ENCODE data around the gene PARVA.

DNA sequence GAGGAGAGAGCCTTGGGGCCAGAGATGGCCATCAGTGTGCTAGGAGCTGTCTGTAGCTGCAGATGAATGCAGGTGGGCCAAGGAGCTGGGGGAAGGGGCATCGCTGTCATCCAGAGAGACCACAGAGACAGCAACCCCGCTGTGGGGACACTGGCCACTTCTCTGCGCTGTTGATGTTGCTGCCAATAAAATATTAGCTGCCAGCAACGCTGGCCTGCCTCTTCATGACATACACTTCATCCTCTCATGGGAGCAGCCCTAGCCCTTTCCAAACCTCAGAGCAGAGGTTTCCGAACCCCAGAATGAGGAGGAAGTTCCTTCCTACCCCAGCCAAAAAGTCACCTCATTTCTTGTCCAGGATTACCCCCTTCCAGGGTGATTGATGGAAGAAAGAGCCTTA lies 106.2 kb downstream of the PARVA start:
- TF ChIP-seq, protein P1, sequence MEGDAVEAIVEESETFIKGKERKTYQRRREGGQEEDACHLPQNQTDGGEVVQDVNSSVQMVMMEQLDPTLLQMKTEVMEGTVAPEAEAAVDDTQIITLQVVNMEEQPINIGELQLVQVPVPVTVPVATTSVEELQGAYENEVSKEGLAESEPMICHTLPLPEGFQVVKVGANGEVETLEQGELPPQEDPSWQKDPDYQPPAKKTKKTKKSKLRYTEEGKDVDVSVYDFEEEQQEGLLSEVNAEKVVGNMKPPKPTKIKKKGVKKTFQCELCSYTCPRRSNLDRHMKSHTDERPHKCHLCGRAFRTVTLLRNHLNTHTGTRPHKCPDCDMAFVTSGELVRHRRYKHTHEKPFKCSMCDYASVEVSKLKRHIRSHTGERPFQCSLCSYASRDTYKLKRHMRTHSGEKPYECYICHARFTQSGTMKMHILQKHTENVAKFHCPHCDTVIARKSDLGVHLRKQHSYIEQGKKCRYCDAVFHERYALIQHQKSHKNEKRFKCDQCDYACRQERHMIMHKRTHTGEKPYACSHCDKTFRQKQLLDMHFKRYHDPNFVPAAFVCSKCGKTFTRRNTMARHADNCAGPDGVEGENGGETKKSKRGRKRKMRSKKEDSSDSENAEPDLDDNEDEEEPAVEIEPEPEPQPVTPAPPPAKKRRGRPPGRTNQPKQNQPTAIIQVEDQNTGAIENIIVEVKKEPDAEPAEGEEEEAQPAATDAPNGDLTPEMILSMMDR (IDR thresholded peaks at IDR 0.05): no peak
- no peak for TF ChIP-seq POLR2A (IDR thresholded peaks at IDR 0.05)

Data from body of pancreas (tissue), 4 donors.